Astrocyte (in vitro differentiated cells and primary cell): Measurements from ENCODE around the gene ADAM19.

Source experiments
- CTCF ChIP-seq: IDR thresholded peaks from 2 replicates; pipeline ENCODE4 v1.5.1; 2011; ENCODE audit warnings: low read depth, mild to moderate bottlenecking, inconsistent platforms, low read length, moderate library complexity; ENCODE audit not compliant: insufficient read depth
- EZH2 ChIP-seq: IDR thresholded peaks from 2 replicates; pipeline ENCODE4 v1.6.1; 2012; ENCODE audit warnings: mild to moderate bottlenecking, low read length, inconsistent platforms; ENCODE audit not compliant: insufficient read depth

DNA sequence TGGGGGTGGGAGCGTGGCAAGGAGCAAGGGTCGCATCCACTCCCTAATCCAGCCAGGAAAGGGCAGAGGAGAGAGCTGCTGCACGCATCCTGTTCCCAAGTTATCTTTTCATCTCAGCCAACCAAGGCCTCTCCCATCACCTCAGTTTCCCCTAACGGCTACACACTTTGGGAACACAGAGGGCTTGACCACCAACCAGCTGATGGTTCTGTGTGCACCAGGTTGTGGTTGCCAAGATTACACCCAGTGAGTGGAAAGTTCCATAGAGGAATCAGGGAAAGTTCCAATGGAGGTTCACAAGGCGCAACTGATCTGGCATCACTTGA is 53.9 kb downstream of the ADAM19 start:
- TF ChIP-seq CTCF (no peak), EZH2 (no peak)
